Measurements from ENCODE around the gene DHX8. TPM values are rescaled to one million over a fixed set of nuclear protein-coding genes. Genes with fewer than 3 reads are reported as not detected.

Gene DHX8
- total and polyA plus RNA-seq, 4 donors = 35.5 to 47.2 (median 37.7) TPM

Small RNA genes within 50 kb of the gene (small RNA-seq; reads per million reads assigned to genes)
- gene RNU6-406P (ENCODE audit: low replicate concordance) (not detected), gene RNU6-971P (ENCODE audit: low replicate concordance) (not detected)

Other genes with a start within 250 kb of the DHX8 start
- not detected for gene RNU2-1, start 250.0 kb upstream of the DHX8 start, total RNA-seq
- 1 to 10 TPM in 1 of 2 donors, not detected in 1; 1.2 TPM for gene RNU2-1, start 250.0 kb upstream of the DHX8 start, polyA plus RNA-seq (ENCODE audit: insufficient read length in 2 of 2)
- 10 to 100 TPM; 13.3 to 29.3 TPM for gene ARL4D, start 85.0 kb upstream of the DHX8 start, total RNA-seq
- gene ARL4D, start 85.0 kb upstream of the DHX8 start, polyA plus RNA-seq (ENCODE audit: insufficient read length in 2 of 2) = 10 to 100 TPM; 14.1 to 19.2 TPM
- 1 to 10 TPM; 2.7 to 4.7 TPM for gene ETV4, start 62.4 kb downstream of the DHX8 start, total RNA-seq
- gene ETV4, start 62.4 kb downstream of the DHX8 start, polyA plus RNA-seq (ENCODE audit: insufficient read length in 2 of 2) = 10 to 100 TPM; 23.1 to 27.2 TPM
- gene MEOX1, start 177.9 kb downstream of the DHX8 start, total RNA-seq = 1 to 10 TPM; 2.3 TPM
- gene MEOX1, start 177.9 kb downstream of the DHX8 start, polyA plus RNA-seq (ENCODE audit: insufficient read length in 2 of 2) = 1 to 10 TPM in 1 of 2 donors, under 1 TPM in 1; 0.35 to 1.2 TPM

Data from spinal cord (tissue), 4 donors.